ENCODE data around the gene VSTM4.

Gene VSTM4

GRCh38 chr10:49116509-49117375 lies 1.4 kb upstream of the VSTM4 start:
- peak; percentile 52 for DNase-seq

- peak; percentile 33 for DNase-seq
Observed at GRCh38 chr10:49115796-49116508, 630 bp upstream of the VSTM4 start.

- no peak for DNase-seq
Observed at GRCh38 chr10:49114718-49115014, 656 bp downstream of the VSTM4 start.

- peak; percentile 46 for DNase-seq
Observed at GRCh38 chr10:49113741-49114141, 1.6 kb downstream of the VSTM4 start.

GRCh38 chr10:49112851-49113250 lies 2.5 kb downstream of the VSTM4 start:
- DNase-seq: no peak

- DNase-seq: no peak
Observed at GRCh38 chr10:49112098-49112497, 3.2 kb downstream of the VSTM4 start.

- peak; percentile 40 for DNase-seq
Observed at GRCh38 chr10:49111320-49111698, 4.0 kb downstream of the VSTM4 start.

- no peak for DNase-seq
Observed at GRCh38 chr10:49110684-49111319, 4.5 kb downstream of the VSTM4 start.

- peak; percentile 37 for DNase-seq
Observed at GRCh38 chr10:49109669-49110340, 5.5 kb downstream of the VSTM4 start.

- DNase-seq: no peak
Observed at GRCh38 chr10:49108656-49109055, 6.7 kb downstream of the VSTM4 start.

GRCh38 chr10:49107887-49108267 lies 7.4 kb downstream of the VSTM4 start:
- DNase-seq: peak; percentile 20

GRCh38 chr10:49107111-49107886 lies 8.0 kb downstream of the VSTM4 start:
- DNase-seq: peak; percentile 30

GRCh38 chr10:49106451-49106850 lies 8.9 kb downstream of the VSTM4 start:
- DNase-seq: peak; percentile 32

- no peak for DNase-seq
Observed at GRCh38 chr10:49105076-49105475, 10.2 kb downstream of the VSTM4 start.

- DNase-seq: no peak
Observed at GRCh38 chr10:49104323-49104722, 11.0 kb downstream of the VSTM4 start.

- peak; percentile 21 for DNase-seq
Observed at GRCh38 chr10:49103761-49104160, 11.6 kb downstream of the VSTM4 start.

- DNase-seq: peak; percentile 20
Observed at GRCh38 chr10:49099046-49099445, 16.3 kb downstream of the VSTM4 start.

GRCh38 chr10:49096890-49097445 lies 18.4 kb downstream of the VSTM4 start:
- DNase-seq: peak; percentile 17

GRCh38 chr10:49094646-49095045 lies 20.7 kb downstream of the VSTM4 start:
- DNase-seq: peak; percentile 34

GRCh38 chr10:49093922-49094321 lies 21.4 kb downstream of the VSTM4 start:
- DNase-seq: peak; percentile 22

GRCh38 chr10:49092477-49092876 lies 22.8 kb downstream of the VSTM4 start:
- DNase-seq: no peak
